IMR-90 (cell line): ENCODE data around the gene INPP5A. TPM values are rescaled to one million over a fixed set of nuclear protein-coding genes. Genes with fewer than 3 reads are reported as not detected.

Experiments
- ATAC-seq: fragments of 200-7000 bp; cut with Tn5 transposase; 2 replicates; pipeline ENCODE4 v1.9.1; 2020; ENCODE audit warnings: low read depth, mild to moderate bottlenecking, moderate library complexity
- BruUV-seq: library from RNA; stranded (reverse); fragments of 400-500 nt; replicated peaks from 2 replicates; lab custom pipeline; 2021; lab: Mats Ljungman, UMichigan
- CTCF ChIA-PET: fragments of 300-600 bp; formaldehyde crosslinking; extraction: SDS; loops from one replicate; lab custom pipeline; 2021; ENCODE audit warnings: antibody characterized with exemption; lab: Yijun Ruan, JAX
- POLR2A ChIA-PET: fragments of 300-600 bp; sonication (Branson Sonifier 250); formaldehyde crosslinking; loops from one replicate; lab custom pipeline; 2022; ENCODE audit warnings: antibody characterized with exemption; ENCODE audit not compliant: unreplicated experiment; lab: Charles Lee
- DNase-seq: peaks from one replicate; pipeline ENCODE4 v3.0.0; 2013
- H2AFZ ChIP-seq: replicated peaks from 2 replicates; pipeline ENCODE3; 2013; ENCODE audit warnings: low read length, mild to moderate bottlenecking; ENCODE audit not compliant: poor library complexity
- H2AK5ac ChIP-seq: 2 replicates; pipeline ENCODE4 v1.6.1; 2013; ENCODE audit warnings: low read depth, low read length, inconsistent platforms
- H2AK9ac ChIP-seq: replicated peaks from 2 replicates; pipeline ENCODE3; 2013; ENCODE audit warnings: mild to moderate bottlenecking, low read depth, low read length, moderate library complexity; ENCODE audit not compliant: poor library complexity
- H2BK120ac ChIP-seq: 2 replicates; pipeline ENCODE4 v1.6.1; 2013; ENCODE audit warnings: low read depth, low read length, inconsistent platforms
- H2BK15ac ChIP-seq: 3 replicates; pipeline ENCODE4 v1.6.1; 2013; ENCODE audit warnings: low read depth, low read length, inconsistent platforms
- H2BK20ac ChIP-seq: 2 replicates; pipeline ENCODE4 v1.6.1; 2013; ENCODE audit warnings: low read depth, mild to moderate bottlenecking, inconsistent platforms, low read length, moderate library complexity
- H2BK5ac ChIP-seq: 2 replicates; pipeline ENCODE4 v1.6.1; 2013; ENCODE audit warnings: mild to moderate bottlenecking, low read depth, low read length, inconsistent platforms; ENCODE audit not compliant: poor library complexity, severe bottlenecking
- H3K14ac ChIP-seq: replicated peaks from 2 replicates; pipeline ENCODE4 v1.6.1; 2013; ENCODE audit warnings: low read depth, low read length, inconsistent platforms
- H3K18ac ChIP-seq: 2 replicates; pipeline ENCODE4 v1.6.1; 2013; ENCODE audit warnings: low read depth, low read length, control low read depth
- H3K23ac ChIP-seq: 2 replicates; pipeline ENCODE4 v1.6.1; 2013; ENCODE audit warnings: low read depth, low read length, inconsistent platforms
- H3K27ac ChIP-seq: 2 replicates; pipeline ENCODE4 v1.5.1; 2013; ENCODE audit warnings: mild to moderate bottlenecking, control low read depth, low read length; ENCODE audit not compliant: insufficient read depth
- H3K27me3 ChIP-seq: 2 replicates; pipeline ENCODE4 v1.6.1; 2013; ENCODE audit warnings: low read length; ENCODE audit not compliant: control insufficient read depth, insufficient read depth
- H3K36me3 ChIP-seq: 2 replicates; pipeline ENCODE4 v1.6.1; 2013; ENCODE audit warnings: low read length, mixed read lengths; ENCODE audit not compliant: control insufficient read depth, insufficient read depth
- H3K4ac ChIP-seq: 2 replicates; pipeline ENCODE4 v1.6.1; 2013; ENCODE audit warnings: low read depth, low read length, inconsistent platforms
- H3K4me1 ChIP-seq: 2 replicates; pipeline ENCODE4 v1.6.1; 2013; ENCODE audit warnings: low read length, mixed read lengths; ENCODE audit not compliant: control insufficient read depth, insufficient read depth
- H3K4me2 ChIP-seq: 2 replicates; pipeline ENCODE4 v1.6.1; 2013; ENCODE audit warnings: low read depth, mild to moderate bottlenecking, control low read depth, low read length, moderate library complexity
- H3K4me3 ChIP-seq: 2 replicates; pipeline ENCODE4 v1.5.1; 2013; ENCODE audit warnings: low read depth, mild to moderate bottlenecking, control low read depth, low read length, moderate library complexity; ENCODE audit not compliant: insufficient read depth
- H3K56ac ChIP-seq: 2 replicates; pipeline ENCODE4 v1.6.1; 2013; ENCODE audit warnings: low read length, inconsistent platforms; ENCODE audit not compliant: insufficient read depth; ENCODE audit errors: extremely low read depth
- H3K79me1 ChIP-seq, 2 experiments: 2 replicates each; pipeline ENCODE4 v1.6.1; 2013; ENCODE audit warnings: low read length in 2 of 2, inconsistent platforms in 1 of 2, low read depth in 1 of 2
- H3K9ac ChIP-seq: 2 replicates; pipeline ENCODE4 v1.6.1; 2013; ENCODE audit warnings: low read depth, low read length, control low read depth
- H3K9me1 ChIP-seq: 2 replicates; pipeline ENCODE4 v1.6.1; 2013; ENCODE audit warnings: low read length, inconsistent platforms; ENCODE audit not compliant: insufficient read depth
- H3K9me3 ChIP-seq: 2 replicates; pipeline ENCODE4 v1.6.1; 2013; ENCODE audit warnings: low read length; ENCODE audit not compliant: control insufficient read depth, insufficient read depth
- H4K20me1 ChIP-seq: 2 replicates; pipeline ENCODE4 v1.6.1; 2013; ENCODE audit warnings: low read length, inconsistent platforms; ENCODE audit not compliant: insufficient read depth
- H4K5ac ChIP-seq: 2 replicates; pipeline ENCODE4 v1.6.1; 2013; ENCODE audit warnings: mild to moderate bottlenecking, low read depth, low read length, control low read depth
- H4K8ac ChIP-seq, 2 experiments: 2 replicates each; pipeline ENCODE4 v1.6.1; 2013; ENCODE audit warnings: low read depth in 2 of 2, low read length in 2 of 2, control low read depth in 1 of 2, inconsistent platforms in 1 of 2
- H4K91ac ChIP-seq: 2 replicates; pipeline ENCODE4 v1.6.1; 2013; ENCODE audit warnings: low read depth, low read length, inconsistent platforms; ENCODE audit not compliant: insufficient read depth
- CEBPB ChIP-seq: IDR thresholded peaks from 2 replicates; pipeline ENCODE4 v1.6.1; 2012; ENCODE audit warnings: low read depth, low read length, improper control_type of control experiment
- CHD1 ChIP-seq: IDR thresholded peaks from 2 replicates; pipeline ENCODE4 v1.6.1; 2012; ENCODE audit warnings: low read depth, low read length, improper control_type of control experiment
- MXI1 ChIP-seq: IDR thresholded peaks from 2 replicates; pipeline ENCODE4 v1.6.1; 2012; ENCODE audit warnings: low read depth, mild to moderate bottlenecking, low read length, moderate library complexity, borderline replicate concordance
- NFE2L2 ChIP-seq: fragments of 150-350 bp; IDR thresholded peaks from 2 replicates; pipeline ENCODE4 v1.6.1; 2016; ENCODE audit warnings: low read depth, mild to moderate bottlenecking, low read length
- POLR2A ChIP-seq: IDR thresholded peaks from 2 replicates; pipeline ENCODE4 v1.6.1; 2012; ENCODE audit warnings: mild to moderate bottlenecking, low read depth, low read length
- SMC3 ChIP-seq: fragments of 150-350 bp; IDR thresholded peaks from 2 replicates; pipeline ENCODE4 v1.6.1; 2016; ENCODE audit warnings: low read depth, mild to moderate bottlenecking, antibody characterized with exemption, low read length, moderate library complexity
- WGBS, 2 experiments: methylation state at CpG; one replicate each; pipeline versions ENCODE4 v1.1.5 to v1.1.7; 2013; ENCODE audit warnings: missing lambda C conversion rate in 2 of 2; ENCODE audit not compliant: insufficient read length in 1 of 2; ENCODE audit errors: extremely low coverage in 2 of 2; 5-methylcytosine and 5-hydroxymethylcytosine counted together
- dilution Hi-C: fragments of 300-500 bp; cut with HindIII; formaldehyde crosslinking; loops from one replicate; pipeline ENCODE4 v1.14.3; 2018; ENCODE audit warnings: low sequenced_read_pairs; ENCODE audit not compliant: unreplicated experiment
- in situ Hi-C: fragments of 300-500 bp; cut with MboI; formaldehyde crosslinking; loops from 3 replicates; pipeline ENCODE4 v1.14.3; 2019; ENCODE audit warnings: low sequenced_read_pairs, inconsistent platforms, mixed read lengths
- intact Hi-C: fragments of 100-400 bp; cut with micrococcal nuclease; formaldehyde crosslinking; loops from 2 replicates; pipeline ENCODE4 v1.10.0; 2022
- polyA plus RNA-seq, 3 experiments: library from polyadenylated mRNA; depleted of rRNA; stranded (reverse); fragments of >200 nt; gene quantifications; 2 replicates each; pipeline ENCODE4 v1.2.3, GENCODE V29; 2012; ENCODE audit warnings: low replicate concordance in 1 of 3
- total RNA-seq: library from RNA; depleted of rRNA; stranded (reverse); fragments of >200 nt; gene quantifications from 2 replicates; pipeline ENCODE4 v1.2.3, GENCODE V29; 2012
- TF ChIP-seq, protein P1 (sequence below): fragments of 150-350 bp; IDR thresholded peaks from 2 replicates; pipeline ENCODE4 v1.6.1; 2016; ENCODE audit warnings: low read depth, mild to moderate bottlenecking, low read length, moderate library complexity, borderline replicate concordance

INPP5A gene
- total and polyA plus RNA-seq, 2 of the 4 experiments (the other 2 are of a cell fraction): 21.4 to 36.7 TPM

DNA sequence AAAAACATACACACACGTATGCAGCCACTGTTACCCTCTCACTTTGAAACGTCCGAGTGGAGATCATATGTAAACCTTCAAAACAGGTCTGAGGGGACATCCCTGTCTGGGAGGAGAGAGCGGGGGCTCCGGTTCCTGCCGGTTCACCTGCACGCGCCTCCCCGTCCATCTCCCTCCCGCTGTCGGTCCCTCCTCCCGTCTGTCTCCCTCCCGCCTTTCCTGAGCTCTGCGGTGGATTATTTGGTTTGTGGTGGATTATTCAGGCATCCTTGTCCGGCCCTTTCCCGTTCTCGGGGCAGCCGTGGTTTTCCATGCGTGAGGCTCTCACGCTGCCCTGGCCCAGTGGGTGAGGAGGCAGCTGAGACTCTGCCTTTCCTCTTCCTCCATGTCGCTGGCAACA is 188.6 kb downstream of the INPP5A start:
- no peaks in the 10 kb centered on the region; the same call in 1 of the 2 replicates for H3K9me1 ChIP-seq
- peaks cover 7% of the 10 kb centered on the region for H3K4me1 ChIP-seq
- no TSS peak for BruUV-seq
- no peak overlapping the region for H2BK120ac ChIP-seq
- H3K9me3 ChIP-seq: no peaks in the 10 kb centered on the region
- peaks cover 0 to 2% of the 10 kb centered on the region in 2 experiments; a peak in 1 of 4 replicates for H3K79me1 ChIP-seq
- H3K36me3 ChIP-seq: peaks cover 5% of the 10 kb centered on the region
- H4K20me1 ChIP-seq: no peaks in the 10 kb centered on the region; the same call in 1 of the 2 replicates
- DNase-seq (no peak), ATAC-seq (no peak)
- intact Hi-C loops (no loop called here), dilution Hi-C loops (no loop called here), in situ Hi-C loops (no loop called here)
- H4K91ac ChIP-seq: no peak overlapping the region
- H4K5ac ChIP-seq: no peak overlapping the region
- no peak overlapping the region for H3K56ac ChIP-seq
- H3K4me3 ChIP-seq: no peak overlapping the region
- ChIA-PET CTCF (no interaction called here), POLR2A (no interaction called here)
- no peak overlapping the region for H4K8ac ChIP-seq
- H2AK5ac ChIP-seq: no peak overlapping the region
- TF ChIP-seq, protein P1, sequence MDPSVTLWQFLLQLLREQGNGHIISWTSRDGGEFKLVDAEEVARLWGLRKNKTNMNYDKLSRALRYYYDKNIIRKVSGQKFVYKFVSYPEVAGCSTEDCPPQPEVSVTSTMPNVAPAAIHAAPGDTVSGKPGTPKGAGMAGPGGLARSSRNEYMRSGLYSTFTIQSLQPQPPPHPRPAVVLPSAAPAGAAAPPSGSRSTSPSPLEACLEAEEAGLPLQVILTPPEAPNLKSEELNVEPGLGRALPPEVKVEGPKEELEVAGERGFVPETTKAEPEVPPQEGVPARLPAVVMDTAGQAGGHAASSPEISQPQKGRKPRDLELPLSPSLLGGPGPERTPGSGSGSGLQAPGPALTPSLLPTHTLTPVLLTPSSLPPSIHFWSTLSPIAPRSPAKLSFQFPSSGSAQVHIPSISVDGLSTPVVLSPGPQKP: no peak
- no peak for TF ChIP-seq SMC3
- TF ChIP-seq MXI1: no peak
- no peak for TF ChIP-seq CHD1
- no peak for TF ChIP-seq NFE2L2
- TF ChIP-seq CEBPB: no peak
- TF ChIP-seq POLR2A: no peak
- no peak overlapping the region for H3K4me2 ChIP-seq
- H3K4ac ChIP-seq: no peak overlapping the region
- H3K18ac ChIP-seq: no peak overlapping the region
- H3K23ac ChIP-seq: no peak overlapping the region
- H2BK5ac ChIP-seq: no peak overlapping the region
- no peak overlapping the region for H3K14ac ChIP-seq
- H2BK15ac ChIP-seq: no peak overlapping the region
- H2BK20ac ChIP-seq: no peak overlapping the region
- H3K27me3 ChIP-seq: no peaks in the 10 kb centered on the region
- no peak overlapping the region for H2AK9ac ChIP-seq
- no peak overlapping the region for H3K27ac ChIP-seq
- H2AFZ ChIP-seq: no peak overlapping the region
- WGBS, 2 experiments: no CpG with 5 or more reads among the region's 21 CpGs
- H3K9ac ChIP-seq: no peak overlapping the region
